Ishikawa (cell line): ENCODE results near the gene MPST.

Source experiments
- EGR1 ChIP-seq: IDR thresholded peaks from 2 replicates; pipeline ENCODE4 v1.6.1; 2012
- EP300 ChIP-seq: IDR thresholded peaks from 2 replicates; pipeline ENCODE4 v1.6.1; 2012; ENCODE audit warnings: borderline replicate concordance
- FOXM1 ChIP-seq: IDR thresholded peaks from 2 replicates; pipeline ENCODE4 v1.6.1; 2012; ENCODE audit warnings: low read depth, borderline replicate concordance
- MAX ChIP-seq: IDR thresholded peaks from 2 replicates; pipeline ENCODE4 v1.6.1; 2012
- RAD21 ChIP-seq: IDR thresholded peaks from 2 replicates; pipeline ENCODE4 v1.6.1; 2012; ENCODE audit warnings: low read depth
- TCF12 ChIP-seq: IDR thresholded peaks from 2 replicates; pipeline ENCODE4 v1.6.1; 2012; ENCODE audit warnings: low read depth
- TF ChIP-seq, protein P1 (sequence below): IDR thresholded peaks from 2 replicates; pipeline ENCODE4 v1.6.1; 2012; ENCODE audit warnings: low read depth, mild to moderate bottlenecking

DNA sequence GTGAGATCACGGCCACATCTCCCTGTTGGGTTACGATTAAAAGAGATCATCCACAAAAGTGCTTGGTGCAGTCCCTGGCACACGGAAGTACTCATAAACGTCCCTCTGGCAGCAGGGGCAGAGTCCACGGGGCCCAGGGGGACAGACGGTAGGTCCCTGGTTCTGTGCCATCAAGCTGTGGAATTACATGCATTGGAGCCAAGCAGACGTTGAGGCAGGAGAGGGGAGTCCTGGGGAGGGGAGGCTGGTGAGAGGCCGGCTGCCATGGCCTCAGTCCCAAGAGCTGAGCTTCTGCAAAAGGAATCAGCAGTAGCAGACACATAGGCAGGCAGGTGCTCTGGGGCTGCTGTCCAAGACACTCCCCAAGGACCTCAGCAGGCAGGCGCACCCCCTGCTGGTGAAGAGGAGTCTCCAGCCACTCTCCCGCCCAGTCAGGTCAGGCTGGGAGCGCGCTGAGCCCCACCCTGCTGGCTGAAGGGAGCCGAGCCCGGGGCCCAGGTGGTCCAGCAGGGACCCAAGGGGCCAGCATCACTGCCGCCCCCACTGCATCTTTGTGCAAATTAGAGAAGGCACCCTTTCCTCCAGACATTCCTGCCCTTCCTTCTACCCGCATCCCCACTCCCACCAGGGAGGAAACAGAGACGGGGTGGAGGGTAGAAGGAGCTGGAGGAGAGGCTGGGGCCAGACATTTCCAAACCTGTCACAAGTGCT, 24.4 kb downstream of the MPST start:
- TF ChIP-seq EGR1 (no peak), MAX (no peak), FOXM1 (no peak), EP300 (no peak), TCF12 (0 out of 2 replicates have a peak, but pooled peaks have one; percentile 19), RAD21 (peak; percentile 48; the same call in 1 of the 2 replicates)
- TF ChIP-seq, protein P1, sequence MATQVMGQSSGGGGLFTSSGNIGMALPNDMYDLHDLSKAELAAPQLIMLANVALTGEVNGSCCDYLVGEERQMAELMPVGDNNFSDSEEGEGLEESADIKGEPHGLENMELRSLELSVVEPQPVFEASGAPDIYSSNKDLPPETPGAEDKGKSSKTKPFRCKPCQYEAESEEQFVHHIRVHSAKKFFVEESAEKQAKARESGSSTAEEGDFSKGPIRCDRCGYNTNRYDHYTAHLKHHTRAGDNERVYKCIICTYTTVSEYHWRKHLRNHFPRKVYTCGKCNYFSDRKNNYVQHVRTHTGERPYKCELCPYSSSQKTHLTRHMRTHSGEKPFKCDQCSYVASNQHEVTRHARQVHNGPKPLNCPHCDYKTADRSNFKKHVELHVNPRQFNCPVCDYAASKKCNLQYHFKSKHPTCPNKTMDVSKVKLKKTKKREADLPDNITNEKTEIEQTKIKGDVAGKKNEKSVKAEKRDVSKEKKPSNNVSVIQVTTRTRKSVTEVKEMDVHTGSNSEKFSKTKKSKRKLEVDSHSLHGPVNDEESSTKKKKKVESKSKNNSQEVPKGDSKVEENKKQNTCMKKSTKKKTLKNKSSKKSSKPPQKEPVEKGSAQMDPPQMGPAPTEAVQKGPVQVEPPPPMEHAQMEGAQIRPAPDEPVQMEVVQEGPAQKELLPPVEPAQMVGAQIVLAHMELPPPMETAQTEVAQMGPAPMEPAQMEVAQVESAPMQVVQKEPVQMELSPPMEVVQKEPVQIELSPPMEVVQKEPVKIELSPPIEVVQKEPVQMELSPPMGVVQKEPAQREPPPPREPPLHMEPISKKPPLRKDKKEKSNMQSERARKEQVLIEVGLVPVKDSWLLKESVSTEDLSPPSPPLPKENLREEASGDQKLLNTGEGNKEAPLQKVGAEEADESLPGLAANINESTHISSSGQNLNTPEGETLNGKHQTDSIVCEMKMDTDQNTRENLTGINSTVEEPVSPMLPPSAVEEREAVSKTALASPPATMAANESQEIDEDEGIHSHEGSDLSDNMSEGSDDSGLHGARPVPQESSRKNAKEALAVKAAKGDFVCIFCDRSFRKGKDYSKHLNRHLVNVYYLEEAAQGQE = no peak
